Femur (tissue), 1 donor: ENCODE results near the gene DENND4B.
"Not testable (repeated sequence)": the region's sequence is repeated elsewhere in the genome, so short reads cannot be mapped to it uniquely, and the experiment has no call there.

Experiments
- DNase-seq: peaks from one replicate; pipeline ENCODE4 v3.0.0-alpha.2; 2017

Gene DENND4B

GRCh38 chr1:153946622-153947241 is at the start of gene DENND4B:
DENND4B (minus strand) TSS chr1:153946718; CDS start chr1:153944374, 2,344 bp downstream.
- peak; percentile 89 for DNase-seq

GRCh38 chr1:153995640-153996039 is 49.1 kb upstream of the DENND4B start:
- DNase-seq: no peak

DNA sequence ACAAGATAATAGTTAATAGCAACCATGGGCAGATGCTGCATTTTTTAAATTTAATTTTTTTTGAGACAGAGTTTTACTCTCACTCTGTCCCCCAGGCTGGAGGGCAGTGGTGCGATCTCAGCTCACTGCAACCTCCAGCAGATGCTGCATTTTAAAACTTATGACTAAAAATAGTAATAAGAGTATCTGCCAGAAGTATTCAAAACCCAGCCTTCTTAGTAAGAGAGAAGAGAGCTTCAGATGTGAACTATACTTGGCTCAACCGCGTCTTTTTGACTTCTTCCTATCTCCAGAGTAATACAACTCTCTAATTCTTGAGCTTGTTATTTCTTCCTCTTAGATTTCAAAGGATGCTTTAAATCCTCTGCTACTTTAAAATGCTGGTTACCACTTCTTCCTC is 48.7 kb upstream of the DENND4B start:
- no peak for DNase-seq

- no peak for DNase-seq
Measured at GRCh38 chr1:153991806-153992205, 45.3 kb upstream of the DENND4B start.

DNA sequence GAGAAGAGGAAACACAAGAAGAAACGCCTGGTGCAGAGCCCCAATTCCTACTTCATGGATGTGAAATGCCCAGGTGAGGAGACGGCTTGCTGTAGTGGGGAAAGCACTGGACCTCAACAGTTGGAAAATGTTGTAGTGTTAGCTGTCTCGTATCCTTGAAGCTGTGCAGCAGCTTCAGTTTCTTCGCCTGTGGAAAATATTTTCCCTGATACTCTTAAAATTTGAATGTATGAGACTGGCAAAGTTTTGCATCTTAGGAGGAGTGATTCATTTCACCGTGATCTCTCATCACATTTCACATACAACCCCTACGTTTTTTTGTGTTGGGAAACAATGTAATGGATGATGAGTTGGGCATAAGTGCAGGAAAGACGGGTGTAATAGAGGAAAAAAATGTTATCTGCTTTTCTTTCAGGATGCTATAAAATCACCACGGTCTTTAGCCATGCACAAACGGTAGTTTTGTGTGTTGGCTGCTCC is 44.7 kb upstream of the DENND4B start:
- DNase-seq: no peak

DNA sequence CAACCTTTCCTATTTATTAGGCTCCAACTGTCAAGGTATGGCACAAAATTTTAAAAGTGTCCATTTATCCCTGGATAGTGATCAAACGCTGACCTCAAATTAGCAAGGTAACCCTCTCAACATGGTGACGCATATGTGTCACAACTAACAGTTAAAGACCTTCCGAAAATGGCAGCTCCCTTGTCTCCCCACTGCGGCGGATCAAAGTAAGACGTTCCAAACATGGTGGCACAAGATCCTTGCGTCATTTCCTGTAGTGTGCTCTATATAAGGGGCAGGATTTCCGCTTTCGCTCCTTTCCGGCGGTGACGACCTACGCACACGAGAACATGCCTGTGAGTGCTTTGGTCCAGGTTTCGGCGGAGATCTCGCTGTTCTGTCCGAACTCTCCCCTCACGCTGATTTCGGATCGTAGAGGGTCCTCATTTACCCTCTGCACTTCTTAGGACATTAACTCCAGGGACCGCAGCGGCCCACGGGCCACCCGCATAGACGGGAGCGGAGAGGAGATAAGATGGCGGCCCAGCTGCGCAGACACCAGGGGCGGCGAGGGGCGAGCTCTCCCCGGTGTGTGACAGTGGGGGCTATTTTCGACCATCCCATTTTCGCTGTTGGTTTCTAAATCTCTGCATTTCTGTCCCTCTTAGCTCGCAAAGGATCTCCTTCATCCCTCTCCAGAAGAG is 44.1 kb upstream of the DENND4B start, which contains the start of gene RPS27:
RPS27 (plus strand) TSS at position 295 of the 683 bp plus-strand sequence; CDS start at position 330, 35 bp downstream.
- DNase-seq: peak; percentile 96

DNA sequence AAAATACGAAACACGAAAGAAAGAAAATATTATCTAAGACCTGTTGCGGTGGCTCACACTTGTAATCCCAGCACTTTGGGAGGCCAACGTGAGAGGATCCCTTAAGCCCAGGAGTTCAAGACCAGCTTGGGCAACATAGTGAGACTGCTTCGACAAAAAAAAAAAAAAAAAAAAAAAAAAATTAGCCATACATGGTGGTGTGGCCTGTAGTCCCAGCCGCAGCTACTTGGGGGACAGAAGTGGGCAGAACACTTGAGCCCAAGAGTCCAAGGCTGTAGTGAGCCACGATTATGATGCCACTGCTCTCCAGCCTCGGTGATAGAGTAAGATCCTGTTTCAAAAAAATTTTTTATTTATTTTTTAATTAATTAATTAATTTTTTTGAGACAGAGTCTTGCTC is 41.1 kb upstream of the DENND4B start:
- no peak for DNase-seq

- peak; percentile 95 for DNase-seq
Measured at GRCh38 chr1:153985941-153986761, 39.6 kb upstream of the DENND4B start, which contains the start of gene RAB13. RAB13 (minus strand) TSS chr1:153986339; CDS start chr1:153986236, 103 bp downstream.

DNA sequence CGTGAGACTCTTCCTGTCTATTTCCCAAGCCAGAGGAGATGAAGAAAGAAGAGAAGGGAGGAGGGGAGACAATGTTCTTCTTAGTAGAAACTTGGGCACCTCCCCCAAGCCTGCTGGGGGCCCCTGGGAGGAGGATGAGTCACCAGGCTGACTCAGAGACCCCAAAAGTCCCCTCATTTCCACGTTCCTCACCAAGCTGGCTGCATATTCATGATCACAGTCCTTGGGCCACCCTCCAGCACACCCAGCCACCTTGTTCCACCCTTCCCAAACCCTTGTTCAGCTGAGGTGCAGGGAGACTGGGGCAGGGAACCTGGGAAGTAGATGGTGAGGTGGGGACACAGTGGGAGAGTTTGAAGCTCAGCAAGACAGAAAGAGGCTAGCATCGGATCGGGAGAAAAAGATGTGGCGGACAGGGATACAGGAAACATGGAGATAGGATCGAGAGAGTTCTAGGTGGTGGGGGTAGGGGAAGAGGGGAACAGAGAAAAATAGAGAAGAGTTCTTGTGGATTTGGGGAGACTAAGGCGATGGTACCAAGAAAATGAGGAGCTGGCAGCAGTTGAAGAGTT is 38.9 kb upstream of the DENND4B start:
- DNase-seq: peak; percentile 70

GRCh38 chr1:153984123-153984894 is 37.8 kb upstream of the DENND4B start:
- DNase-seq: no peak

GRCh38 chr1:153981735-153982134 is 35.2 kb upstream of the DENND4B start:
- DNase-seq: not testable (repeated sequence)

GRCh38 chr1:153979091-153979490 is 32.6 kb upstream of the DENND4B start:
- DNase-seq: not testable (repeated sequence)

GRCh38 chr1:153978274-153978909 is 31.9 kb upstream of the DENND4B start:
- no peak for DNase-seq

DNA sequence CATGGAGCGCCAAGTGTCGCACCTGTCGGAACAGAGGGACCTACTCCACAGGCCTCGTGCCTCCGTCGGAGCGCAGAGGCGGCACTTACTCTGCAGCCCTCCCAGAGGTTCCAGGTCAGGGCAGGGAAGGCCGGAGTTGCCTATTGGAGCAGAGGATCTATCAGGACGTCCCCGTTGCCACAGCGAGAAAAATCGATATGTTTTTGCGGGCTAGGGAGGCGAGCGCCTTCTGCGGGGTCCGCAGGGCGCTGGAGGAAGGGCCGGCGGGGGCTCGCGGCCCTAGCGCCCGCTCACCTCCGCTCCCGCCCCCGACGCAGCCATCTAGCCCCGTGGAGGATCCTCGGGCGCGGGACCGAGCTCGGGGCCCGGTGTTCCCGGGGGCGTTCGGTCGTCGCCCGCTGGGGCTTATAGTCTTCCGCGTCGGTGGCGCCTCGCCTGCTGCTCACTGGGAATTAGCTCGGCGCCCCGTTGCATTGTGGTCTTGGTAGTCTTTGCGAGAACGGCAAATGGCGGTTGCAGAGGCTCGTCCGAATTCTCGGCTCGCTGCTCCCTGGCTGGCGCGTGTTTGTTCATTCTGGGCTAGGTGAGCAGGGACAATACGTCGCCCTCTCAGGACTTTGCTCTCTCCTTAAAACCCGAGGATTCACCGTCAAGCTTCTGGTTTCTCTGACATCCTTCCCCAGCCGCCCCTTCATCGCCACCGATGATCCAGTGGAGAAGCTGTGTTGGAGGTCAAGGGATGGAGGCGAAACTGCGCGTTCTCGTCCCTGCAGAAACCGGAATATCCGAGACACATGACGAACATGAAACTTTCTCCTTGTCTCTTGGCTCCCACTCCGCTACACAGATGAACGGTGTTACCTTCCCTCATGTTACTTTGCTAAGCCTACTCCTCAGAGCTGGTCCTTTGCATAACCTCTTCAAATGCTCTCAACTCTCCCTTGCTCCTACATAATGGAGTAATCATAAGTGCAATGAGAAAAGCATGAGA is 31.0 kb upstream of the DENND4B start, which contains the start of gene JTB:
JTB (minus strand) TSS at position 425 of the 991 bp plus-strand sequence; CDS start at position 3, 422 bp downstream.
- peak; percentile 92 for DNase-seq

DNA sequence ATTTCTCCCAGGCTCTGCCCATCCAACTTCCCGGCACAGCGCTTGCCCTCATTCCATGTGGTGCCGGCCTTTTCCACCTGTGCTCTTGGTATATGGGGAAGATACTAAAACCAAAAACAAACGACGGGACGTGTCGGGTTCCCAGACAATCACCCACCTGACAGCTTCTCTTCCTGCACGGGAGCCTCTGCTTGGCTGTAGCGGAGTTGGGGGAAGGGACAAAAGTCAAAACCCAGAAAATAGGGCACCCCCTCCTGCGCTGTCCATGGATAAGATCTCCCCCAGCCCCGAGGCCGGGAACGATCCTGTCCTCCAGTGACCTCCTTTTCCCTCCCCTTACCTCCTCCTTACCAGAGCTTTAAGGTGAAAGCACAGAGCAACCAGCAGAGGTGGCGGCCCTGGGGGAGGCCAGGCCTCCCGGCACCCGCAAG is 30.3 kb upstream of the DENND4B start:
- no peak for DNase-seq

- DNase-seq: no peak
Measured at GRCh38 chr1:153973525-153973924, 27.0 kb upstream of the DENND4B start.

GRCh38 chr1:153973071-153973470 is 26.6 kb upstream of the DENND4B start:
- no peak for DNase-seq

GRCh38 chr1:153970346-153970745 is 23.8 kb upstream of the DENND4B start:
- DNase-seq: no peak

- no peak for DNase-seq
Measured at GRCh38 chr1:153968972-153969371, 22.5 kb upstream of the DENND4B start.

GRCh38 chr1:153968408-153968807 is 21.9 kb upstream of the DENND4B start:
- DNase-seq: no peak
